Hindlimb muscle (tissue), 1 donor: ENCODE measurements around the gene ZNF581. TPM values are rescaled to one million over a fixed set of nuclear protein-coding genes. Genes with fewer than 3 reads are reported as not detected.

Source experiments
- DNase-seq: peaks from one replicate; pipeline ENCODE4 v3.0.0-alpha.2; 2013
- polyA plus RNA-seq: library from polyadenylated mRNA; unstranded; fragments of 120-200 nt; gene quantifications from one replicate; pipeline ENCODE4 v1.2.1, GENCODE V29; 2013; ENCODE audit not compliant: insufficient read length

Gene ZNF581
- polyA plus RNA-seq, 1 donor = 36.4 TPM

DNA sequence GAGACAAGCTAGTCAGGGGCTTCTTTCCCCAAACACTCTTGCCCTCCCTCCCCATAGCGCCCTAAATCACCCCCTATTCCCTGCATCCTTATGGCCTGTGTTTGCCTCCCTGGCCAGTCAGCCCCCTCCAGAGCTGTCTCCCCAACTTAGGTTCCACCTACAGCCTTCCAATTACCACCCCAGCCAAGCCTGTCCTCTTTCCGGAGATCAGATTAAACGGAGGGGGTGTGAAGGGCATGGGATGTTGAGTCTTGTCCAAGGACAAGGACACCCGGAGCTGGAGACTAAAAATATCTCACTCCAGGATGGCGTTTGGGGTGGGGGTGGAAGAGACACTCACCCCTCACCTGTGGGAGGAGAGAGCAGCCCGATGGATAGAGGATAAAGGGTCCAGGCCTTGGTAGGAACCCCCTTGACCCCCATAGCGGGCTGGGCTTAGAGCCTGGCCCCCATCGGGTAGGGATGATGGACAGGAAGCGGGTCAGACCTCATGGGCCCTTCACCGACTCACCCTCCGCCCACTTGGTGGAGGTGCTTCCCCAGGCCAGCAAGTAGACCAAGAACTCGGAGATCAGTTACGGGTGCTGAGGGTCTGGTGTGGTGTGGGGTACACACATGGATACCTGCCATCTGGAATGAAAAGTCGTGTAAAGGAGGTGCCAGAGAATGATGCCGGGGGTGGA, 32.0 kb upstream of the ZNF581 start:
- no peak for DNase-seq

DNA sequence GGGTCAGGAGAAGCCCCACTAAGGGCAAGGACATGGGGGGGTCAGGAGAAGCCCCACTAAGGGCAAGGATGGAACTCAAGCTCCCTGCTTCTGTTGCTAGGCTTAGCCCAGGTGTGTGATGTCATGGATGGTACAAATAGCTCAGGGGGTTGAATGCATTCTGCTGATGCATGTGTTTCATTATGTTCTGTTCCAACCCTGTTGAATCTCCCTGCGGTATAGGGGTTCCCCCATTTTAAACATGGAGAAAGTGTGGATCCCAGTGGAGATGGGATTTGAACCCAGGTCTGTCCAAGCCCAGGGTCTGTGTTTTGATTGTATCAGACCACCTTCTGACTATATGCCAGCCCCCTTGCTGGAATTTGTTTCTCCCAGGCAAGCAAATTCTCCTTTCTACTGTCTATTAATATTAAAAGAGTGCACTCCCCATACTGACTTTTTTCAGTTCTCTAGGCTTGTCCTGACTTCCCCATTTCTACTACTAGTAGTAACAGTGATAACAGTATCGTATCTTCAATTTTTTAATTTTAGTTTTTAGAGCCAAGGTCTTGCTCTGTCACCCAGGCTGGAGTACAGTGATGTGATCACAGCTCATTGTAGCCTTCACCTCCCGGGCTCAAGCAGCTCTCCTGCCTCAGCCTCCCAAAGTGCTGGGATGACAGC, 31.3 kb upstream of the ZNF581 start:
- no peak for DNase-seq

DNA sequence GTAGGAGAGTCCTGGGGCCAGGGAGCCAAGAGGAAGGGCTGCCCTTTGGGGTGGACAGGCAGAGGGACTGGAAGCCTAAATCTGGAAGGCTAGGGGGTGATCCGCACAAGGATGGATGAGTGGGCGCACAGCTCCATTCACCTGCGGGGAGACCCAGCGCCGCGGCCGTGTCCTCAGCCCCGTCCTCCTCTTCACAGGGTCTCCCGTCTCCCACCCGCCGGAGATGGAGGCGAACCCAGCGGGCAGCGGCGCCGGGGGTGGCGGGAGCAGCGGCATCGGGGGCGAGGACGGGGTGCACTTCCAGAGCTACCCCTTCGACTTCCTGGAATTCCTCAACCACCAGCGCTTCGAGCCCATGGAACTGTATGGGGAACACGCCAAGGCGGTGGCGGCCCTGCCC, 30.1 kb upstream of the ZNF581 start:
- DNase-seq = no peak

DNA sequence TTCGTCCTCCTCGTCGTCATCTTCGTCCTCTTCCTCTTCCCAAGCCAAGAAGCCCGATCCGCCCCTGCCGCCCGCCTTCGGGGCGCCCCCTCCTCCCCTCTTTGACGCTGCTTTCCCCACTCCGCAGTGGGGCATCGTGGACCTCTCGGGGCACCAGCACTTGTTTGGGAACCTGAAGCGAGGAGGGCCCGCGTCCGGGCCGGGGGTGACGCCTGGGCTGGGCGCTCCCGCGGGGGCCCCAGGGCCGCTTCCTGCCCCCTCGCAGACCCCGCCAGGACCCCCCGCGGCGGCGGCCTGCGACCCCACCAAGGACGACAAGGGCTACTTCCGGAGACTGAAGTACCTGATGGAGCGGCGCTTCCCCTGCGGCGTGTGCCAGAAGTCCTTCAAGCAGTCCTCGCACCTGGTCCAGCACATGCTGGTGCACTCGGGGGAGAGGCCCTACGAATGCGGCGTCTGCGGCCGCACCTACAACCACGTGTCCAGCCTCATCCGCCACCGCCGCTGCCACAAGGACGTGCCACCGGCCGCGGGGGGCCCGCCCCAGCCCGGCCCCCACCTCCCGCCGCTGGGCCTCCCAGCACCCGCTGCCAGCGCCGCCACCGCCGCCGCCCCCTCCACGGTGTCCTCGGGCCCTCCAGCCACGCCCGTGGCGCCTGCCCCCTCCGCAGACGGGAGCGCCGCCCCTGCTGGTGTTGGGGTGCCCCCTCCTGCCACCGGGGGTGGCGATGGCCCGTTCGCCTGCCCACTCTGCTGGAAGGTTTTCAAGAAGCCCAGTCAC, 29.3 kb upstream of the ZNF581 start:
- no peak for DNase-seq

DNA sequence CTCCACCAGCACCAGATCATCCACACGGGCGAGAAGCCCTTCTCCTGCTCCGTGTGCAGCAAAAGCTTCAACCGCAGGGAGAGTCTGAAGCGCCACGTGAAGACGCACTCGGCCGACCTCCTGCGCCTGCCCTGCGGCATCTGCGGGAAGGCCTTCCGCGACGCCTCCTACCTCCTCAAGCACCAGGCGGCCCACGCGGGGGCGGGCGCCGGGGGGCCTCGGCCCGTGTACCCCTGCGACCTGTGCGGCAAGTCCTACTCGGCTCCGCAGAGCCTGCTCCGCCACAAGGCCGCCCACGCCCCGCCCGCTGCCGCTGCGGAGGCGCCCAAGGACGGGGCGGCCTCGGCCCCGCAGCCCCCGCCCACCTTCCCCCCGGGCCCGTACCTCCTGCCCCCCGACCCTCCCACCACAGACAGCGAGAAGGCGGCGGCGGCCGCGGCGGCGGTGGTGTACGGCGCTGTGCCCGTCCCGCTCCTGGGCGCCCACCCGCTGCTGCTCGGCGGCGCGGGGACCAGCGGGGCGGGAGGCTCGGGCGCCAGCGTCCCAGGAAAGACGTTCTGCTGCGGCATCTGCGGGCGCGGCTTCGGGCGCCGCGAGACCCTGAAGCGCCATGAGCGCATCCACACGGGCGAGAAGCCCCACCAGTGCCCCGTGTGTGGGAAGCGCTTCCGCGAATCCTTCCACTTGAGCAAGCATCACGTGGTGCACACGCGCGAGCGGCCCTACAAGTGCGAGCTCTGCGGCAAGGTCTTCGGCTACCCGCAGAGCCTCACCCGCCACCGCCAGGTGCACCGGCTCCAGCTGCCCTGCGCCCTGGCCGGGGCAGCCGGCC, 28.5 kb upstream of the ZNF581 start:
- no peak for DNase-seq

DNA sequence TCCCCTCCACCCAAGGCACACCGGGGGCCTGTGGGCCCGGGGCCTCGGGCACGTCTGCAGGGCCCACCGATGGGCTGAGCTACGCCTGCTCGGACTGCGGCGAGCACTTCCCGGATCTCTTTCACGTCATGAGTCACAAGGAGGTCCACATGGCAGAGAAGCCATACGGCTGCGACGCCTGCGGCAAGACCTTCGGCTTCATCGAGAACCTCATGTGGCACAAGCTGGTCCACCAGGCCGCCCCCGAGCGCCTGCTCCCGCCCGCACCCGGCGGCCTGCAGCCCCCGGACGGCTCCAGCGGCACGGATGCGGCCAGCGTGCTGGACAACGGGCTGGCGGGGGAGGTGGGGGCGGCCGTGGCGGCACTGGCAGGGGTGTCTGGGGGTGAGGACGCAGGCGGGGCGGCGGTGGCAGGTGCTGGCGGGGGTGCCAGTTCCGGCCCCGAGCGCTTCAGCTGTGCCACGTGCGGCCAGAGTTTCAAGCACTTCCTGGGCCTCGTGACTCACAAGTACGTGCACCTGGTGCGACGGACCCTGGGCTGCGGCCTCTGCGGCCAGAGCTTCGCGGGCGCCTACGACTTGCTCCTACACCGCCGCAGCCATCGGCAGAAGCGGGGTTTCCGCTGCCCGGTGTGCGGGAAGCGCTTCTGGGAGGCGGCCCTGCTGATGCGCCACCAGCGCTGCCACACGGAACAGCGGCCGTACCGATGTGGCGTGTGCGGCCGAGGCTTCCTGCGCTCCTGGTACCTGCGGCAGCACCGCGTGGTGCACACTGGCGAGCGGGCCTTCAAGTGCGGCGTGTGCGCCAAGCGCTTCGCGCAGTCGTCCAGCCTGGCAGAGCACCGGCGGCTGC, 27.7 kb upstream of the ZNF581 start:
- DNase-seq = no peak

DNA sequence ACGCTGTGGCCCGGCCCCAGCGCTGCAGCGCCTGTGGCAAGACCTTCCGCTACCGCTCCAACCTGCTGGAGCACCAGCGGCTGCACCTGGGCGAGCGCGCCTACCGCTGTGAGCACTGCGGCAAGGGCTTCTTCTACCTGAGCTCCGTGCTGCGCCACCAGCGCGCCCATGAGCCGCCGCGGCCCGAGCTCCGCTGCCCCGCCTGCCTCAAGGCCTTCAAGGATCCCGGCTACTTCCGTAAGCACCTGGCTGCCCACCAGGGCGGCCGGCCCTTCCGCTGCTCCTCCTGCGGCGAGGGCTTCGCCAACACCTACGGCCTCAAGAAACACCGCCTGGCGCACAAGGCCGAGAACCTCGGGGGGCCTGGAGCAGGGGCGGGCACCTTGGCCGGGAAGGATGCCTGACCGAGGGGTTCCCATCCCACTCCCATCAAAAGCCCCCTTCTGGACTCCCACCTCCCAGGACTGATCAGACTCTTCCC, 27.0 kb upstream of the ZNF581 start:
- no peak for DNase-seq

DNA sequence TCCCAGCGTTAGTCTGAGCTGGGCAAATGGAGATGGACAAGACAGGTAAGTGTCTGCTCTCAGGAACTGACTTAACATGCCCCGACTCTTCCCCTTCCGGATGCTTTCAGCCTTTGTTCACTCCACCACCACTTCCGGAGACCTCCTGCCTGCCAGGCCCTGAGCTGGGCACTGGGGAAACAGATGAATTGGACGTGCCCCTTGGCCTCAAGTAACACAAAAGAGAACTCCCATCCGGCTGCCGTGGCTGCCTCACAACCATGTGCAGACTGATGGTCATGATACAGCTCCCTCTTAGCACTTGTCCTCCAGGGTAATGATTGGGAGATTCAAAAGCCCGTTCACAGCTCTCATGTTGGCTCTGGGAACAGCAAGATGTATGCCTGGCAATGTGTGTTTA, 26.0 kb upstream of the ZNF581 start:
- no peak for DNase-seq

DNA sequence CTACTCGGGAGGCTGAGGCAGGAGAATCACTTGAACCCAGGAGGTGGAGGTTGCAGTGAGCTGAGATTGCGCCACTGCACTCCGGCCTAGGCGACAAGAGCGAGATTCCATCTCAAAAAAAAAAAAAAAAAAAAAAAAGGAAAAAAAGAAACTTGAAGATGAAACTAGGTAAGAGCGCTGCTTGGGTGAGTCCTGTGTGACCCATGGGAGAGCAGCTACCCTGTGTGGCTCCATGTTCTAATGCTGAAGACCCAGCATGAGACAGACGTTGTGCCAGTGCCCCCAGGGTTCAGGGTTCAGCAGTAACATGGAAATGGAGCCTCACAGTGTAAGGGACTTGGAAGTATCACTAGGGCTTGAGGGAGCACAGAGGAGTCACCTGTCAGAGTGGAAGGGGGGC, 25.0 kb upstream of the ZNF581 start:
- DNase-seq = no peak

DNA sequence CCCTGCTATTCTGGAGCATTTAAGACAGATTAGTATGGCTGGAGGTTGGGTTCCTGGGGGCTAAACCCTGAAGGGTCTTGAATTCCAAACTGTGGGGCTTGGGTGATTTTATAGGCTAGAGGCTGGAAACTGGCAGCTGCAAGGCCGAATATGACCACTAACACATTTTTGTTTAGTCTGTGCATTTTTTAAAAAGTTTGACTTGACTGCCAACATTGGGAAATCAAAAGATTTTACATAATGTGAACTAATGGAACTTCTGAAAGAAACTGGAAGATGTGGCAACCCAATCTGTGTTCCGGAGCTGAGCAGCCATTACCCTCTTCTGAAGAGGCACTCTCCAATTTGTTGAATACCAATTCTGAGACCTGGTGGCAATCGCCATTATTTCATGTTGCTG, 24.2 kb upstream of the ZNF581 start:
- DNase-seq = no peak

DNA sequence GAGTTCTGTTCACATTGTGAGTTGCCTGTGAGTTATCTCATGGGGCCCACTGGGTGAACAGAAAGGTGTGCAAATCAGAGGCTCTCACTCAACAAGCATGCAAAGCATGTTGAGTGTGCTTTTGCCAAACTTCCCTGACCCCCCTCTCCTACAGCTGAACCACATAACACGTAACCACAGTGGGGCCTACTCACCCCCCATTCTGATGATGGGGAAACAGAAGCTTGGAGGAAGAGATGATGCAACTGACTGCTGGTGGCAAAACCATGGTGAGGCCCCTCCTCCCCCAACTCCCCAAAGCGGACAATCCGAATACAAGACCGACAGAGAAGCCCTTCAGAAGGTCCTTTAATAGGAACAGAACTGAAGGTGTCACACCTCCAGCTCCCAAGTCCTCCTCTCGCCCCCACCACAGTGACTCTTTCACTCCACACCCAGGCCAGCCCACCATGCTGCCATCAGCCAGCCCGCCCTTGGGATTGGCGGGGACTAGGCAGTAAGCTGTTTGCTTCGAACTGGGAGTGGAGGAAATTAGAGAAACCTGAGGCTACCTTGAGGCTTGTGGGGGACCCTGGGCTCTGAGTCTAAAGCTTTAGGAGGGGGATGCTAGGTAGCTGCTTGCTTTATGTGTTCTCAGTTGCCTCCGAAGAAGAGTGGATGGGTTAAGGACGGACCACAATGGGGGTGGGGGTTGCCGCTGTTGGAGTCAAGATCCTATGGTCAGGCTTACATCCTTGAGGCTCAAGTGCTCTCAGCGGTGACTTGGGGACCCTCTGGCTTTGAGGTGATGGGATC, 22.8 kb upstream of the ZNF581 start:
- no peak for DNase-seq

DNA sequence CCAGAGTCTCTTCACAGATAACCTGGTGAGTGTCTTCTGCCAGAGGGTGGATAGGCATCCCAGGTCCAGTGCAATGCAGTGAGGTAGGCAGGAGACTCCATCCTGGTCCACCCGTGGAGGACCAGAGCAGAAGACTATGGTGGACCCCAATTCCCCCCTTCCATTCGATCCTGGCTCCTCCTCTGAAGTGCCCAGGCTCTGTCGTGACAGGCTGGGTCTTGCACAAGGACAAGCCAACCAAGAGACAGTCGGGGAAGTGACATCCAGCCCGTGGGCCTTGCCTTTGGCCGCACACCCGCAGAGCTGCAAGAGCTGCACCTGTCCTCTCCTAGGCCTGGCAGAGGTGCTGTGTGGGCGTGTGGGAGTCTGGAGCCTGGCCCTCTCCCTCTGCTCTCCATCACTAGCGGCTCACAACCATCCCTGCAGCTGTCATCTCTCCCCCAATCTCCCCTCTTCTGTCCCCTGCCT, 22.2 kb upstream of the ZNF581 start:
- DNase-seq = no peak

DNA sequence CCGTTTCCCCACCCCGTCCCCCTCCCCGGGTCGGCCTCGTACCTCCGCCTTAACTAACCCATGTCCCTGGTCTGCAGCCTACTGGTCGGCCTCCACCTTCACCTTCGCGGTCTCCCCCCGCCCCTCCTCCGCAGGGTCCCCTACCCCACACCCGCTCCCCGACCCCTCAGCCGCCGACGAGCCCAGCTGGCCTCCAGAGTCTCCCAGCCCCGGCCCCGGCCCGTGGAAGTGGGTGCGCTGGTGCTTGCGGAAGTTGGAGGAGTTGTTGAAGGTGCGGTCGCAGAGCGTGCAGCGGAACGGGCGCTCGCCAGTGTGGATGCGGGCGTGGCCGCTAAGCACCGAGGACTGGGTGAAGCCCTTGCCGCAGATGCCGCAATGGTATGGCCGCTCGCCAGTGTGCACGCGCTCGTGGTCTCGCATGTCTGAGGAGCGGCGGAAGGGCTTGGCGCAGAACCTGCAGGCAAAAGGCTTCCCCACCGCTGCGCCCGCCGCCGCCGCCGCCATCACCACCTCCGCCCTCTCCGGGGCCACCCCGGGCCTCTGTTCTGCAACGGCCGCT, 21.7 kb upstream of the ZNF581 start:
- DNase-seq = no peak

DNA sequence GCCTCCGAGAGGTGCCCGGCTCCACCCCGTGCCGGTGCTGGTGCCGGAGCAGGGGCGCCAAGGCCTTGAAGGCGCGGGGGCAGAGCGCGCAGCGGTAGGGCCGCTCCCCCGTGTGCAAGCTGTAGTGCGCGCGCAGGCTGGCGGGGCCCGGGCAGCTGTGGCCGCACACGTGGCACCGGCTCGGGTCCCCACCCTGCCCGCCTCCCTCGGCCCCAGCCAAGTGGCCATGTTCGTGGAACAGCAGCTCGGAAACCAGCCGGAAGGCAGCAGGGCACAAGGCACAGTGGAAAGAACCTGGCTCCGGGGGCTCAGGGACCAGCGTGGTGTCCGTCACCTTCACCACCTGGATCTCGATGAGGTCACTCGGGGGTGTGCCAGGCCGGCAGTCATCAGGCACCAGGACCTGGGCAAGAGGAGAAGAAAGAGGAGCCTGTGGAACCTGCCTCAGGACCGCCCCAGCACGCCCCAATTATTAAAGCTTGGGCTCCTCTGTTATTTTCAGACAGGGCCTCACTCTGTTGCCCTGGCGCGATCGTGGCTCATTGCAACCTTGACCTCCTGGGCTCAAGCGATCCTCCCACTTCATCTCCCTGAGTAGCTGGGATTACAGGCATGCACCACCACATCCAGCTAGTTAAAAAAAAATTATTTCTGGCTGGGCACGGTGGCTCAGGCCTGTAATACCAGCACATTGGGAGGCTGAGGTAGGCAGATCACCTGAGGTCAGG, 21.0 kb upstream of the ZNF581 start:
- no peak for DNase-seq

DNA sequence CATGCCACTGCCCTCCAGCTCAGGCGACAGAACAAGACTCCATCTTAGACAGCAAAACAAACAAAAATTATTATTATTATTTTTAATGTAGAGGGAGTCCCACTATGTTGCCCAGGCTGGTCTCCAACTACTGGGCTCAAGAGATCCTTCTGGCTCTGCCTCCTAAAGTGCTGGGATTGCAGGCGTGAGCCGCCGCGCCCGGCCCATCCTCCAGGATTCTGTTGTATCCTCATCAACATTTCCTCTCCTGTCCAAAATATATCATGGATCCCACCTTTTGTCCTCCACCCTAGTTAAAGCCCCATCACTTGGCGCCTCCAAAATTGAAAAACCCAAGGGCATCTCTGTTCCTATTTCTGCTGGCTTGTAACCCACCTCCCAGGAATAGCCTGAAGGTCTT, 20.3 kb upstream of the ZNF581 start:
- DNase-seq = no peak

DNA sequence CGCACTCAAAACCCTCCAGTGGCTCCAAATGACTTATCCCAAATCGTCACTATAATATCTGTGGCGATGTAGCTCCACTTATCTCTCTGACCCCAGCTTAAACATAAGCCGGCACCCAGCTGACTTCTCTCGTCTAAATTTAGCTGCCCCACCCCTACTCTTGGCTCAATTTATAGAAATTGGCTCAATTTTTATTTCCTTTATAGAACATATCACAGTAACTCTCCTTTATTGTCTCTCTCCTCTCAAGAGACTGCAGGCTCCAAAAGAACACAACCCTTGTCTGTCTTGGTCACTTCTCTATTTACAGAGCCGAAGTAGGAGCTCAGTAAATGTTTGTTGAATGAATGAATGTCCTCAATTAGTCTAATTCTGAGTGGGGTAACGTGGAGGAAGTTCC, 19.9 kb upstream of the ZNF581 start:
- DNase-seq = no peak

DNA sequence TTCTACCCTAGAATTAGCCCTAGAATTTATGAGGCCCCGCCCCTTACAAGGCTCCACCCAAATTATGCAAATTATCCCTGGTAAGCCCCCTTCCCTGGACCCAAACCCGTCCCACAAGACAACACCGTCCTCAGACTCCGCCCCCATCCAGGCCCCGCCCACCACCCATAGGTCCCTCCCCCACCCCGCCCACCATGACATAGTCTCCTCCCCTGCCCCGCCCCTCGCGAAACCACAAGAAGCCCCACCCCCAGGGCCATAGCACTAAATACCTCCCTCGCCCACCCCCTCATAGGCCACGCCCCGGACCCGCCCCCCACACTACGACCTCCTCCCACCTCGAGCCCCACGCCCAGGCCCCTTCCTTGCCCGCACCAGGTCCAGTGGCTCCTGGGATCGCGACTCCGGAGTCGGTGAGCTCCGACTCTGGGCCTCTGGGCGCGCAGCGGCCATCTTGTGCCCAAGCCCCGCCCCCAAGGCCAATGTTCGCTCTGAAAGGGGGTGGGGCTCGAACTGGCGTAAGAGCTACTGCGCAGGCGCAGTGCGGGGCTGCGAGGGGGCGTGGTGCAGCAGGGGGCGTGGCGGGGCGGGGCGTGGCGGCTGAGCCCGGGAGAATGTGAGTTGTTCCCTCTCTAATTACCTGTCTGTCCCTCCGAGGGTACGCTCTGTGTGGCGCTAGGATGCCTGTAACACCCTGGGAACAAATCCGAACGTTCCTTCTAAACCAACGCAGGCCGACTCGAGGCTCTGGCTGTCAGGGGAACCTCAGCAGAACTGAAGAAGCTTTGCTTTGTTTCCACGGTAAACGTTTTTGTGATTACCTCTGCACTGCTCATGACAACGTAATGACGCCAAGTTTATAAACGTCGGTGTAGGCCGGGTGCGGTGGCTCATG, 19.1 kb upstream of the ZNF581 start, which contains the start of gene ZNF784:
ZNF784 (minus strand) TSS at position 458 of the 895 bp plus-strand sequence; CDS start at position 453, 5 bp downstream.
- DNase-seq = peak; percentile 95

DNA sequence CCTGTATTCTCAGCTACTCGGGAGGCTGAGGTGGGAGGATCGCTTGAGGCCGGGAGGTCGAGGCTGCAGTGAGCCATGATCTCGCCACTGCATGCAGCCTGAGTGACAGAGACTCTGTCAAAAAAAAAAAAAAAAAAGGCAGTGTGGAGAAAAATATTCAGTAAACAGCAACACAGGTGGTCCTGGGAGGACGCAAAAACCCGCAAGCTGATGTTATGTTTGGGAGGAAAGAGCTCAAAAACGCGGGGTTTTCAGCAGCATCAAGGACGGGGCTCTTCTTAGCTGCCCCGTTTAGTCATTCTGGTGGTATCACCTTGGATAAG, 18.5 kb upstream of the ZNF581 start:
- DNase-seq = no peak

DNA sequence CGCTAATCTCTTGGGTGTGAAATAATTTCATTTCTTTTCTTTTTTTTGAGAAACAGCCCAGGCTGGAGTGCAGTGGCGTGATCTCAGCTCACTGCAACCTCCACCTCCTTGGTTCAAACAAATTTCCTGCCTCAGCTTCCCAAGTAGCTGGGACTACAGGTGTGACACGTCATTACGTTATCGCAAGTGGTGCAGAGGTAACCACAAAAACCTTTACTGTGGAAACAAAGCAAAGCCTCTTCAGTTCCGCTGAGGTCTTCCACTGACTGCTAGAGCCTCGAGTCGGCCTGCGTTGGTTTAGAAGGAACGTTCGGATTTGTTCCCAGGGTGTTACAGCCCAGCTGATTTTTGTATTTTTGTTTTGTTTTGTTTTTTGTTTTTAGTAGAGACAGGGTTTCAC, 17.1 kb upstream of the ZNF581 start:
- no peak for DNase-seq
